NOMO-1 (cell line): Measurements from ENCODE around the gene SBF2.

Experiments
- DNase-seq, 2 experiments: peaks; one replicate each; lab custom pipeline; 2025; ENCODE audit not compliant: unreplicated experiment in 2 of 2; lab: John Stamatoyannopoulos, UW

SBF2 gene

DNA sequence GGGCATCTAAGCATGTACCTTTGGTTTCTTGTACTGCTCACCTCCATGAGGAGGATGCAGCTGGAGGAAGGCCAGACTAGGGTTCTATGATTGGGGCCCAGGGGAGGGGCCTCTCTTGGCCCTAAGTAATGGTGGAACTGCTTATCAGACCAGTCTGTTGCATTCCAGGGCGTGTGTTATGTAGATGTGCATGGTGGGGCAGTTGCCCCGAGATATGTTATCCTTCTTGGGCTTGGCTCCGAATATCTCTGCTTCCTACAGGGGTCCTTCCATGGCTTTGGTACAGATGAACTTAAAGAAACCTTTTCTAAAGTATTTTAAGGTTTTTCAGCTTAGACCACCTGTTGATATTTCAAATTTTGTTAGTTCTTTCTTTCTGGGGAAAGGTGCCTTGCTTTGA lies 504.1 kb downstream of the SBF2 start:
- DNase-seq, result no peak

GRCh38 chr11:9787981-9788521 lies 506.0 kb downstream of the SBF2 start:
- peak in 1 of 2 experiments; percentile 8 for DNase-seq

DNA sequence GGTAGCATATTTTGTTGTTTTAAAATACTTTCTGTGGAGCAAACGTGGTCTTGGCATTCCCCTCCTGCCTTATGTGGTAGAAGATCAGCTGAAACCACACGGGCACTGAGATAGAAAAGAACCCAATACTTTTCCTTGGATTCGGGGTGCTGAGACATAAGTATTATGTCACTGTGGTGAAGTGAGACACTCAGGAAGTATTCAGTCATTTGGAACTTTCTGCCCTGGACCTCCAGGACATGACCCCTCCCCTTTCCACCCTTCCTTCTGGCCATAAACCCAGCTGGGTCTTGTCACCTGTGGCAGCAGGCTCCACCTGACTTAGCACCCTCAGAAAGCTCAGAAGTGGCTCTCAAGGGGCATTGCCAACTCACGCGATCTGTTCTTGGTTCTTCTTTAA lies 506.8 kb downstream of the SBF2 start:
- no peak for DNase-seq

DNA sequence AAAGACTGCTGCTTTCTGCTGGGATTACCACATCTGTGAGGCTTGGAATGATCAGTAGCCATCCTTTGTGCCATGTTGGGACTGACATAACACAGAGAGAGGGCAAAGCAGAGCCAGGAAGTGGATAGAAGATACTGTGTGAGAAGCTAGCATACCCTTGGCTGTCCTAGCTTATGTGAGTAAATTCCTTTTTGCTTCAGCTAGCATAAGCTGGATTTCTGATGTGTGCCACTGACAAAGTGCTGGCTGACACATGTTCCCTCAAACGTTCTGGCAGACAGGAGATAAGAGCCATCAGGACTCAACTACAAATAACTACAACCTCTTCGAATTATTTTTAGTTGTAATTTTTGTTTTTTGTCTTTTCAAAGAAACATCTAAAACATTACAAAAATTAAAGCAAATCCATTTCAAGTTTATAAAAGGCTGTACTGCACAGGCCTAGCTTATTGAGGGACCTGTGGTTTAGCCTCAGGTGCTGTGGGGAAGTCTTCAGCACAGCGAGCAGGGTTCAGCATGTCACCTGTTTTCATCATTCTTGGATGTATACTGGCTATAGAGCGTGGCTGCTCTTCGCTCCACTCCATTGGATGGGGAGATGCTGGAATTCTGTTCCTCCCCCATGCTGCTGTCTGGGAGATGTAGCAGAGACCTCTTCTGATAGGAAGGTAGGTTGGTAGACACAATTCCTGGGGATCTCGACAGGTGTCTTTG lies 509.3 kb downstream of the SBF2 start:
- no peak for DNase-seq

DNA sequence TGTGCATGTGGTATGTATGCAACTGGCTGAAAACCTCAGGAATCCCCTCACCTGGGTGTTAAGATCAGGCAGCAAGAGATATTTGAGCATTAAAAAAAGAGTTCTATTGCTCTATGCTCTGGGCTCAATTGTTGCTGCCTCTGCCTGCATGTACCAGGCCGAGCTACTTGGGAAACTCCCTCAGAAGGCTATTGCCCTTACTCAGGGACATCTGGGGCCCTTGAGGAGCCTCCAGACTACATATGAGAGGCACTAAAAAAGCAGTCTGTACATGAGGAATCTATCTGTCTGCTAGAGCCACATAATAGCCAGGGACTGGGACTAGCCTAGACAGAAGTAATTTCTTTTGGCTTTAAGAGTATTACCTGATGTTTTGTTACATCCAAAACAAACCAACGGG lies 510.0 kb downstream of the SBF2 start:
- DNase-seq, result no peak

GRCh38 chr11:9780929-9781328 lies 513.1 kb downstream of the SBF2 start:
- no peak for DNase-seq

DNA sequence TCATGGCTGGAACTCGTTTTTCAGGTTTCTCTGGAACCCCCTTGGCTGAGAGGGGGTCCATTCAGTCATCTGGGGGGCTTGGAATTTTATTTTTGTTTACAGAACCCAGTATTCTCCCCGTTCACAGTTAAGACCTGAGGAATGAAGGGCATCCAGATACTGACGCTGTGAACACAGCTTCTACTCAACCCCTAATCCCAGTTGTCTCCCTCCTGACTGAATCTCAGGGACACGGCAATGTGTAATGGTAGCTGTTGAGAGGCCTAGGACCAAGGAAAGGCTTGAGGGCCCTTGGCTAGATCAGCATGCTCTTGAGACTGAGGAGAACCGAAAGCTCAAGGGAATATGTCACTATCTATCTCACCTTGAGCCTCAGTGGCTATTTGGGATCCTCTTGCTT lies 516.5 kb downstream of the SBF2 start:
- no peak for DNase-seq

- no peak for DNase-seq
Measured at GRCh38 chr11:9777066-9777465, 517.0 kb downstream of the SBF2 start.

DNA sequence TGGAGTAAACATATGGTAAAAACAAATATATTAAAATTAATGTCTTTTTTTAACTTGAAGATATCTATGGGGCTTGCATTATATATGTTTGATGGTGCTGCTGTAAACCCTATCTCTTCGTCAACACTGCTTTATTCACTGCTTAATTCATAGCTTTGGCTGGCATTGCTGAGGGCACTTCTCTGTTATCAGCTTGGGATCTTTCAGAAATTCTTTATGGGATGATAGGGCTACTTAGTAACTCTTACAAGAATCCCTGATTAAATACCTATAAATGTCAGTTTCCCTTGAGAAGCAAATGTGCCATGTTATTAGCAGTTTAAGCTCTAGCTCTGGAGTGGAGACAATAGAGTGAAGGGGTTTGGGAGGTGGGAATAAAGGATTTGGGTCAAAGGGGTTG lies 517.8 kb downstream of the SBF2 start:
- no peak for DNase-seq

GRCh38 chr11:9775398-9775779 lies 518.6 kb downstream of the SBF2 start:
- no peak for DNase-seq

DNA sequence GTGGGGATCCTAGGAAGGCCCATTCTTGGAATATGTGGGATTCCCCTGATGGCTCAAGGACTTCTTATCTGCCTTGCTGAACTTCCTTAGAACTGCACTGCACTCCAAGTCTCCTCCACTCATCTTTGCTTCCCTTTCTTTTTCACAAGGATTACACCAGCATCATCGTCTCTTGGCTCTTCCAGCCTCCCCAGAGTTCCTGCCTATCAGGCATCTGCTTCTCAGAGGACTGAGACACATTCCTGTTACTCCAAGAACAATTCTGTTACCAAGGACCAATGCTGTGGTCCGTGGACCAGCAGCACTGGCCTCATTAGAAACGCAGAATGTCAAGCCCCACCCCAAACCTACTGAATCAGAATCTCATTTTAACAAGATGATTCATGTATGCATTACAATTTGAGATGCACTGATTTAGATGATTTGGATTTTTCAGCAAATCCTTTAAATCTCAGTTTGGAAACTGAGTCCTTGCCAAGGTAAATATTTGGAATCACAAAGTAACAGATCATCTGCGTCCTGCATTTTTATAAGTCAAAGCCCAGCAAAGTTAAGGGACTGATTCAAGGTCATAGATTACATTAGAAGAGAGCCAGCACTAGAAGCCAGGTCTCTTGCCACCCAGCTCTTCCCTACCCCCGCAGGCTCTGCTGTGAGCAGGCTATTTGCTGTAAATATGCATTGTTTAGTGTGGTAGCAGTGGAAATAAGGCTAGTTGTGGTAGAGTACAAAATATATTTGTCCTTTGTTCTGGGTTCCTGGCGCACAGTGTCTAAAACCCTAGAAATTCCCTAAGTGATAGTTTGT lies 519.2 kb downstream of the SBF2 start:
- no peak for DNase-seq

DNA sequence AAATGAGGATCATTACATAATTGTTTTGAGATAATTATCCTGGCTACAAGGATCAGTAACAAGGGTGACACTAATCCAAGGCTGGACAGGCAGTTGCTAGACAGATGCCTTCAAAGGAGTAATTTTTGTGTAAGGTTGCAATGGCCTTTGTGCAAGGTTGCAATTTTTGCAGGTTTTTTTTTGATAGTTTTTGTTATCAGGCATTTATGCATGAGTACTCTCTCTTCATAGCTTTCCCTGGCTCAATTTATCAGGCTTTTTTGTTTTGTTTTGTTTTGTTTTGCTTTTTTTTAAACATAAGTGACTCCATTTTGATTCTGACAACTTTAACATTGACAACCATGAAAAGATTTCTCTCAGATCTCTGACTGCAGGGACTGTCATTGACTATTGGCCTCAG lies 519.9 kb downstream of the SBF2 start:
- DNase-seq, result no peak

DNA sequence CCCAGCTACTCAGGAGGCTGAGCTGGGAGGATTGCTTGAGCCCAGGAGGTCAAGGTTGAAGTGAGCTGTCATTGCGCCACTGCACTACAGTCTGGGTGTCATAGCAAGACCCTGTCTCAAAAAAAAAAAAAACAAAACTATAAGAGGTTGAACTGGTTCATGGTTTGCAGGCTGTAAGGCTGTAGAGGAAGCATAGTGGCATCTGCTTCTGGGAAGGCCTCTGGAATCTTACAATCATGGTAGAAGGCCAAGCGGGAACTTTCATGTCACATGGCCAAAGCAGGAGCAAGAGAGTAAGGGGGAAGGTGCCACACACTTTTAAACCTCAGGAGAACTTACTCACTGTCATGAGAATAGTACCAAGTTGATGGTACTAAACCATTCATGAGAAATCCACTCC lies 520.5 kb downstream of the SBF2 start:
- no peak for DNase-seq

GRCh38 chr11:9772218-9772617 lies 521.8 kb downstream of the SBF2 start:
- no peak for DNase-seq

GRCh38 chr11:9771071-9771511 lies 522.9 kb downstream of the SBF2 start:
- no peak for DNase-seq

DNA sequence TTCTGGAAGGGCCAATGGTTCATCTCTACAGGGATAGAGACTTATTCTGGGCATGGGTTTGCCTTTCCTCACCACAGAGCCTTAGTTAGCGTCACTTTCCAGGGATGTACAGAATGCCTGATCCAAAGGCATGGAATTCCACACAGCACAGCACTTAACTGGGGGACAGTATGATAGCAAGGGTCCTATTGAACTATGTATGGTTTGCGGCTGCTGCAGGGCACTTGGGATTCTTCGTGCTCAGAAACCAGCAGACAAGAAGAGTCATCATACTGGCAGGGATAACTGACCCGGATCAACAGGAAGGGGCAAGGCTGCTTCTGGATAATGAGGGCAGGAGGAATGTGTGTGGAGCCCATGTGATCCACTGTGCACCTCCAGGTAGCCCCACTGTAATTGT lies 524.4 kb downstream of the SBF2 start:
- no peak for DNase-seq

GRCh38 chr11:9765320-9766101 lies 528.5 kb downstream of the SBF2 start:
- no peak for DNase-seq

- no peak for DNase-seq
Measured at GRCh38 chr11:9763301-9763700, 530.7 kb downstream of the SBF2 start.

- no peak for DNase-seq
Measured at GRCh38 chr11:9762531-9762930, 531.5 kb downstream of the SBF2 start.

- no peak for DNase-seq
Measured at GRCh38 chr11:9761441-9761945, 532.5 kb downstream of the SBF2 start.

DNA sequence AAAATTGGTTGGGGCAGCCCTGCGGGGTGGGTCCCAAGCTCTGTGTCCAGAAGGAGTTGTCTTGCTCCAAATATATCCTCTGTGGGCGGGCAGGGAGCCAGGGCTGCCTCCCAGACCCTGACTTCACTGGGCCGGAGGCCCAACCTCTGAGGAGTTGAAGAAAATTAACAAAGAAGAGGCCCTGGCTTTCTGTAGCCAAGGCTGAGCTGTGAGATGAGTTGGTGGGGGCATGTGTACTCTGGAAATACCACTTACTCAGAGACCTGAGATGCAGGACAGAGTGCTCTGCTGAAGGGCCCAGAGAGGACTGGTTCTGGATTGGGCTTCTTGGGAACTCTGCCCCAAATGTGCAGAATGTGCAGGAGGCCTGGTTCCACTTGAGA lies 533.8 kb downstream of the SBF2 start:
- no peak for DNase-seq
